Body of pancreas (tissue), 4 donors: Measurements from ENCODE around the gene TRIM10.
"Not testable (repeated sequence)": the region's sequence is repeated elsewhere in the genome, so short reads cannot be mapped to it uniquely, and the experiment has no call there.

Experiments
- POLR2A ChIP-seq, 3 donors: fragments of 450-650 bp; IDR thresholded peaks; one replicate each; pipeline ENCODE4 v1.6.1; 2016; ENCODE audit warnings: antibody characterized with exemption in 3 of 3, mild to moderate bottlenecking in 2 of 3
- TF ChIP-seq, protein P1 (sequence below), 7 experiments: fragments of 450-650 bp in 4 of 7; fragments of 200-600 bp in 3 of 7; sonication (generic) in 3 of 7; IDR thresholded peaks; one replicate each; pipeline ENCODE4 v1.5.1; 2016 to 2019; ENCODE audit warnings: antibody characterized with exemption in 7 of 7

- TF ChIP-seq, protein P1, sequence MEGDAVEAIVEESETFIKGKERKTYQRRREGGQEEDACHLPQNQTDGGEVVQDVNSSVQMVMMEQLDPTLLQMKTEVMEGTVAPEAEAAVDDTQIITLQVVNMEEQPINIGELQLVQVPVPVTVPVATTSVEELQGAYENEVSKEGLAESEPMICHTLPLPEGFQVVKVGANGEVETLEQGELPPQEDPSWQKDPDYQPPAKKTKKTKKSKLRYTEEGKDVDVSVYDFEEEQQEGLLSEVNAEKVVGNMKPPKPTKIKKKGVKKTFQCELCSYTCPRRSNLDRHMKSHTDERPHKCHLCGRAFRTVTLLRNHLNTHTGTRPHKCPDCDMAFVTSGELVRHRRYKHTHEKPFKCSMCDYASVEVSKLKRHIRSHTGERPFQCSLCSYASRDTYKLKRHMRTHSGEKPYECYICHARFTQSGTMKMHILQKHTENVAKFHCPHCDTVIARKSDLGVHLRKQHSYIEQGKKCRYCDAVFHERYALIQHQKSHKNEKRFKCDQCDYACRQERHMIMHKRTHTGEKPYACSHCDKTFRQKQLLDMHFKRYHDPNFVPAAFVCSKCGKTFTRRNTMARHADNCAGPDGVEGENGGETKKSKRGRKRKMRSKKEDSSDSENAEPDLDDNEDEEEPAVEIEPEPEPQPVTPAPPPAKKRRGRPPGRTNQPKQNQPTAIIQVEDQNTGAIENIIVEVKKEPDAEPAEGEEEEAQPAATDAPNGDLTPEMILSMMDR (IDR thresholded peaks at IDR 0.05) = not testable (repeated sequence)
- TF ChIP-seq POLR2A (IDR thresholded peaks at IDR 0.05) = not testable (repeated sequence)
Observed at GRCh38 chr6:30118691-30119090, 42.3 kb downstream of the TRIM10 start.
